OCI-LY3 (cell line): Measurements from ENCODE around the gene R3HDM1.

Source experiments
- CTCF ChIP-seq: fragments of 200-600, 300-600 bp; sonication (generic); IDR thresholded peaks from 2 replicates; pipeline ENCODE4 v1.5.1; 2014; ENCODE audit warnings: antibody characterized with exemption, low read length, low read depth
- EZH2phosphoT487 ChIP-seq: fragments of 200-600 bp; shearing (Covaris generic); IDR thresholded peaks from 2 replicates; pipeline ENCODE4 v1.6.1; 2018; ENCODE audit warnings: antibody characterized with exemption, mixed run types, low read depth

GRCh38 chr2:135494917-135495316 is 36.4 kb upstream of the R3HDM1 start:
- TF ChIP-seq CTCF (no peak), EZH2phosphoT487 (no peak)
